GM12874 (cell line): ENCODE measurements around the gene RUNX1.

ENCODE experiments used
- TF ChIP-seq, protein P1 (sequence below): IDR thresholded peaks from 2 replicates; pipeline ENCODE4 v1.5.1; 2011; ENCODE audit warnings: low read depth, mild to moderate bottlenecking, control low read depth, low read length, moderate library complexity; ENCODE audit not compliant: insufficient read depth

Gene RUNX1

DNA sequence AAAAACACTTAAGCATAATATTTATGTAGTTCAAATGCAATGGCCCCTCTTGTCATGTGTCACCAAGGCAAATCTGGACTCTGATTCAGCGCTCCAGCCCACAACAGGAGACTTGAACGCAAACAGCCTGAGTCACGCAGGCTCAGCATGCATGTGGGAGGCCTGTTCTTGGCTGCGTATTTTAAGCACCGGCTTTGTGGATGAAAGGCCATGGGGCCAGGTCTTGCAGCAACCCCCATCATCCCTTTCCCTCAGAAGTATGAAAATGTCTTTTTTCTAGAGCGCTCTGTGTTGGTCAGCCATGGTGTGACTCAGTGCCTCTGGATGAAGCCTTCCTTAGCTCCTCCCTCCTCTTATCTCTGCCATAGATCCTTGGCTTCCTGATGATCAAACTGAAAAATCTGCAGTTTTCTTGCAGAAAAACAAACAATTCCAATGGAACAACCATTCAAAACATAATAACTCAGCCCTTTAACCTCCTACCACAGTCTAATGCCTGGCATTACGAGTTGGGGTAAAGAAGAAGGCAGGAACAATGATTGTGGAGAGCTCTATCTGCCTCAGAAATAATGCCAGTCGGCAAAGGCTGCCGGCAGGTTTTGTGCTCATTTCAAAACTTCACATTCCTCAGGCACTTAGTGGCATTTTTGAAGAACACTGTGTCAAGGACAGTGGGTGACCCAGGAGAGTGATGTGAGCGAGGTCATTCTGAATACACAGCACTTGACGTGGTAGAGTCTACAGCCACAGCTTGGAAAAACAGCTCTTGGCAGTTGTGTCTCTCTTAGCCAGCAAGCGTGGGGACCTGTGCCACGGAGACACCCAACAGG lies 212.8 kb downstream of the RUNX1 start:
- TF ChIP-seq, protein P1, sequence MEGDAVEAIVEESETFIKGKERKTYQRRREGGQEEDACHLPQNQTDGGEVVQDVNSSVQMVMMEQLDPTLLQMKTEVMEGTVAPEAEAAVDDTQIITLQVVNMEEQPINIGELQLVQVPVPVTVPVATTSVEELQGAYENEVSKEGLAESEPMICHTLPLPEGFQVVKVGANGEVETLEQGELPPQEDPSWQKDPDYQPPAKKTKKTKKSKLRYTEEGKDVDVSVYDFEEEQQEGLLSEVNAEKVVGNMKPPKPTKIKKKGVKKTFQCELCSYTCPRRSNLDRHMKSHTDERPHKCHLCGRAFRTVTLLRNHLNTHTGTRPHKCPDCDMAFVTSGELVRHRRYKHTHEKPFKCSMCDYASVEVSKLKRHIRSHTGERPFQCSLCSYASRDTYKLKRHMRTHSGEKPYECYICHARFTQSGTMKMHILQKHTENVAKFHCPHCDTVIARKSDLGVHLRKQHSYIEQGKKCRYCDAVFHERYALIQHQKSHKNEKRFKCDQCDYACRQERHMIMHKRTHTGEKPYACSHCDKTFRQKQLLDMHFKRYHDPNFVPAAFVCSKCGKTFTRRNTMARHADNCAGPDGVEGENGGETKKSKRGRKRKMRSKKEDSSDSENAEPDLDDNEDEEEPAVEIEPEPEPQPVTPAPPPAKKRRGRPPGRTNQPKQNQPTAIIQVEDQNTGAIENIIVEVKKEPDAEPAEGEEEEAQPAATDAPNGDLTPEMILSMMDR, result no peak

DNA sequence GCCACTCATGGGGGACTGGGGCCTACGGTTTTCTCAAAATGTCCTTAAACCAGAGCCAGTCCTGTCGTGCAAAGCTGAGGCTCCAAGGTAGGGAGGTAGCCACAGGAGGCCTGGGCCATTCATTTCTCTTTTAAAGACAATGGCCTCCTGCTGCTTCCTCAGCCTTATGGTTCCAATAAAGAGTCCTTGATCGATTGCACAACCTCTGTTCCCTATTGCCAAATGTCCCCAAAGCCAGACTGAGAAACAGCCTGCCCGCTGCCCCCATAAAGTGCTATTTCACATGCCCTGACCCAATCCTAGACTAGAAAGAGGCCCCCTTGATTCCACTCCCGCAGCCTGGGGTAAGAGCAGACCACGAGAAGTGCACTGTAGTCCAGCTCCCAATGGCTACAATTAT lies 213.6 kb downstream of the RUNX1 start:
- TF ChIP-seq, protein P1, result no peak

GRCh38 chr21:34834852-34835501 lies 214.1 kb downstream of the RUNX1 start:
- TF ChIP-seq, protein P1, result no peak

- TF ChIP-seq, protein P1, result no peak
Observed at GRCh38 chr21:34834290-34834689, 214.8 kb downstream of the RUNX1 start.

- TF ChIP-seq, protein P1, result no peak
Observed at GRCh38 chr21:34833465-34833864, 215.6 kb downstream of the RUNX1 start.

DNA sequence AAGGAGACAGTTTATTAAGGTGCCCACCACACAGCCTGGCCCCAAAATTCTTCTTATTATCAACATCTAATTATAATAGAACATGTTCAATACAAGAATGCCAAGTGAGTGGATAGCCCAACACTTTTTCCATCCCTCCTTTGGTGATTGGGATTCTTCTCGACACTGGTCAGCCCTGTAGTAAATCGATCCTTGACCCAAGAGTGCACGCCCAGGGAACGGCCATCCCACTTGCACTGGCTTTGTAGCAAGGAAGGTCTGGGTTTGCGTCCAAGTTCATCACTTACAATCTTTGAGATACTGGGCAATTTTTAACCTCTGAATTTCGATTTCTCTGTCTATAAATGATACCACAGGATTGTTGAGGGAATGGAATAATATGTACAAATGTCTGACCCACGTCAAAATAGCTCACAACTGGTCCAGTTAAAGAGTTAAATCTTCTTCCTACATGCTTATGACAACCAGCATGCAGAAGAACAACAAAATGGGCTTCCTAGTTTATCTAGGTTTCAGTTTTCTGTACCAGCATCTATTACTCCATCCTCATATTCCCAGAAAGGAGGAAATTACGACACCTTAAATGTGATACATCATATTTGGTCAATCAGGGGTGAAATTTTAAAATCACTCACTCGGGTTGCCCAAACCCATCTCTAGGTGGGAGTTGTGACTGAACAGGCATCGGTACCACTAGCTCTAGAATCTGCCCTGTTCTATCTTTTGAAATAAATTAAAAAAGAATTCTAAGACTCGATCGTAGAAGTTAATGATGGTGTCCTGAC lies 218.5 kb downstream of the RUNX1 start:
- TF ChIP-seq, protein P1, result no peak
